Measurements from ENCODE around the gene LZTS2. TPM values are rescaled to one million over a fixed set of nuclear protein-coding genes. Genes with fewer than 3 reads are reported as not detected.
A peak's percentile ranks its signal among the peaks of the same experiment; 100 is the strongest.

The LZTS2 gene
- polyA plus RNA-seq, 2 of the 4 experiments (the other 2 are of a cell fraction), result 13.8 to 35.5 TPM

DNA sequence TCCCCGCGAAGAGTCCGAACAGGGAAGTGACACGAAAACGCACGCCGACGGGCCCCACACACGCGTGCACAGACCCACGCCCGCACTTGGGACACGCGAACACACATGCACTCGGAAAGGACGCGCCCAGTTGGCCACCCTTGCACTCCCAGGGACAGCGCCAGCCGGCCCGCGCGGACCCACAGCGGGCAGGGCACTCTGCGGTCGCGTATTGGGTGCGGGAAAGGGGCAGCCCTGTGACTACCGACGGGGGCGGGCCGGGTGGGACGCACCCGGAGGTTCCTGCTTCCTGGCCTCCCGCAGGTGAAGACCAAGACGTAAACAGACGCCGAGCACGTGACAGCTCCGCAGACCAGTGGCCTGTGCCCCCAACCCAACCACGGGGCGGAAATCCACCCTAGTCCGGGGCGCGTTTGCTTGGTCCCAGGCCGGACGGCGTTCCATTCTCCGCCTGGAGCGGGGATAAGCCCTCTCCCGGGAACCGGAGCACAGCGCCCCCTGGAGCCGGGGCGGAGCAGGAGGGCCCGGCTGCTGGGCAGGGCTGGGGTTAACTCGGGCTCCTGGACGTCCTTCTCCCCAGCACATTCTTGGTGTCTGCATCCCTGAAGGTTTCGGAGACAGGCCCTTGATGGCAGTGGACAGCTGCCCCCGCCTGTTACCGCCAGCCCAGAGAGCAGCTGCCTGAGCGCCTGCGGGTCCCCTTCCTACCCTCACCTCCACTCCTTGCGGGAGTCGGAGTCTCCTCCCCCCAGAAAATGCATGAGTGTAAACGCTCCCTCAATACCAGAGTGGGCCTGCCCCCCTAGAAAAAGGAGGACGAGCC lies 2.0 kb upstream of the LZTS2 start:
- FAIRE-seq (no peak), ATAC-seq (peak; percentile 62 to 84), DNase-seq (ENCODE audit: low read depth in 1 of 2, low spot score in 1 of 2) (peak; percentile 85 to 94)
- H3K27ac ChIP-seq, result peak overlapping the region; percentile 98
- peak; percentile 29 for TF ChIP-seq POLR2A (IDR thresholded peaks at IDR 0.05; ENCODE audit: low read length)
- TF ChIP-seq, protein P1, sequence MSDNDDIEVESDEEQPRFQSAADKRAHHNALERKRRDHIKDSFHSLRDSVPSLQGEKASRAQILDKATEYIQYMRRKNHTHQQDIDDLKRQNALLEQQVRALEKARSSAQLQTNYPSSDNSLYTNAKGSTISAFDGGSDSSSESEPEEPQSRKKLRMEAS (IDR thresholded peaks at IDR 0.05), result peak; percentile 86
- no peak for TF ChIP-seq RFX5 (IDR thresholded peaks at IDR 0.05)
- 0 out of 2 replicates have a peak, but pooled peaks have one; percentile 25 for TF ChIP-seq ESRRA (IDR thresholded peaks at IDR 0.05; ENCODE audit: borderline replicate concordance, low read length)
- TF ChIP-seq JUN (IDR thresholded peaks at IDR 0.05), result peak; percentile 20 to 44; a peak in 3 of 5 replicates
- 0 out of 2 replicates have a peak, but pooled peaks have one; percentile 32 for TF ChIP-seq RCOR1 (IDR thresholded peaks at IDR 0.05; ENCODE audit: low read depth, low read length)
- TF ChIP-seq, protein P2, sequence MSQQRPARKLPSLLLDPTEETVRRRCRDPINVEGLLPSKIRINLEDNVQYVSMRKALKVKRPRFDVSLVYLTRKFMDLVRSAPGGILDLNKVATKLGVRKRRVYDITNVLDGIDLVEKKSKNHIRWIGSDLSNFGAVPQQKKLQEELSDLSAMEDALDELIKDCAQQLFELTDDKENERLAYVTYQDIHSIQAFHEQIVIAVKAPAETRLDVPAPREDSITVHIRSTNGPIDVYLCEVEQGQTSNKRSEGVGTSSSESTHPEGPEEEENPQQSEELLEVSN (IDR thresholded peaks at IDR 0.05; ENCODE audit: borderline replicate concordance, low read depth), result peak; percentile 37; the same call in 1 of the 2 replicates
- TF ChIP-seq, protein P3, sequence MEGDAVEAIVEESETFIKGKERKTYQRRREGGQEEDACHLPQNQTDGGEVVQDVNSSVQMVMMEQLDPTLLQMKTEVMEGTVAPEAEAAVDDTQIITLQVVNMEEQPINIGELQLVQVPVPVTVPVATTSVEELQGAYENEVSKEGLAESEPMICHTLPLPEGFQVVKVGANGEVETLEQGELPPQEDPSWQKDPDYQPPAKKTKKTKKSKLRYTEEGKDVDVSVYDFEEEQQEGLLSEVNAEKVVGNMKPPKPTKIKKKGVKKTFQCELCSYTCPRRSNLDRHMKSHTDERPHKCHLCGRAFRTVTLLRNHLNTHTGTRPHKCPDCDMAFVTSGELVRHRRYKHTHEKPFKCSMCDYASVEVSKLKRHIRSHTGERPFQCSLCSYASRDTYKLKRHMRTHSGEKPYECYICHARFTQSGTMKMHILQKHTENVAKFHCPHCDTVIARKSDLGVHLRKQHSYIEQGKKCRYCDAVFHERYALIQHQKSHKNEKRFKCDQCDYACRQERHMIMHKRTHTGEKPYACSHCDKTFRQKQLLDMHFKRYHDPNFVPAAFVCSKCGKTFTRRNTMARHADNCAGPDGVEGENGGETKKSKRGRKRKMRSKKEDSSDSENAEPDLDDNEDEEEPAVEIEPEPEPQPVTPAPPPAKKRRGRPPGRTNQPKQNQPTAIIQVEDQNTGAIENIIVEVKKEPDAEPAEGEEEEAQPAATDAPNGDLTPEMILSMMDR (IDR thresholded peaks at IDR 0.05), result peak; percentile 94
- TF ChIP-seq ZC3H11A (IDR thresholded peaks at IDR 0.05), result no peak
- TF ChIP-seq, protein P4, sequence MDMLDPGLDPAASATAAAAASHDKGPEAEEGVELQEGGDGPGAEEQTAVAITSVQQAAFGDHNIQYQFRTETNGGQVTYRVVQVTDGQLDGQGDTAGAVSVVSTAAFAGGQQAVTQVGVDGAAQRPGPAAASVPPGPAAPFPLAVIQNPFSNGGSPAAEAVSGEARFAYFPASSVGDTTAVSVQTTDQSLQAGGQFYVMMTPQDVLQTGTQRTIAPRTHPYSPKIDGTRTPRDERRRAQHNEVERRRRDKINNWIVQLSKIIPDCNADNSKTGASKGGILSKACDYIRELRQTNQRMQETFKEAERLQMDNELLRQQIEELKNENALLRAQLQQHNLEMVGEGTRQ (IDR thresholded peaks at IDR 0.05), result peak; percentile 64
- TF ChIP-seq, protein P5, sequence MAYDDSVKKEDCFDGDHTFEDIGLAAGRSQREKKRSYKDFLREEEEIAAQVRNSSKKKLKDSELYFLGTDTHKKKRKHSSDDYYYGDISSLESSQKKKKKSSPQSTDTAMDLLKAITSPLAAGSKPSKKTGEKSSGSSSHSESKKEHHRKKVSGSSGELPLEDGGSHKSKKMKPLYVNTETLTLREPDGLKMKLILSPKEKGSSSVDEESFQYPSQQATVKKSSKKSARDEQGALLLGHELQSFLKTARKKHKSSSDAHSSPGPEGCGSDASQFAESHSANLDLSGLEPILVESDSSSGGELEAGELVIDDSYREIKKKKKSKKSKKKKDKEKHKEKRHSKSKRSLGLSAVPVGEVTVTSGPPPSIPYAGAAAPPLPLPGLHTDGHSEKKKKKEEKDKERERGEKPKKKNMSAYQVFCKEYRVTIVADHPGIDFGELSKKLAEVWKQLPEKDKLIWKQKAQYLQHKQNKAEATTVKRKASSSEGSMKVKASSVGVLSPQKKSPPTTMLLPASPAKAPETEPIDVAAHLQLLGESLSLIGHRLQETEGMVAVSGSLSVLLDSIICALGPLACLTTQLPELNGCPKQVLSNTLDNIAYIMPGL (CRISPR knock-in tag; IDR thresholded peaks at IDR 0.05; ENCODE audit: borderline replicate concordance), result peak; percentile 94; the same call in 1 of the 2 replicates
- no peak for TF ChIP-seq FOSL2 (IDR thresholded peaks at IDR 0.05)
- no peak for TF ChIP-seq FOSL2 (CRISPR knock-in tag; IDR thresholded peaks at IDR 0.05)
- CTCF ChIA-PET, result interaction anchor here (0.5 to 25.8 kb wide), 33 partner anchors 10 to 839 kb away, joined by 3 to 608 read pairs (median 4); partner anchors contain the start of genes KAZALD1, MRPL43, PDZD7 and SEMA4G
- peak overlapping the region; percentile 92 for H3K4me3 ChIP-seq
- H3K9me3 ChIP-seq, result no peaks in the 10 kb centered on the region
- H3K4me1 ChIP-seq, result peaks cover 27% of the 10 kb centered on the region
- WGBS (ENCODE audit: missing lambda C conversion rate), result 0% methylated on average over 17 of the region's 66 CpGs
- POLR2A ChIA-PET, result interaction anchor here (1.2 to 2.3 kb wide), 6 partner anchors 10 to 64 kb away, joined by 3 to 6 read pairs (median 4); partner anchors contain the start of genes KAZALD1, MRPL43 and TWNK
- H3K4me2 ChIP-seq, result peak overlapping the region; percentile 89

DNA sequence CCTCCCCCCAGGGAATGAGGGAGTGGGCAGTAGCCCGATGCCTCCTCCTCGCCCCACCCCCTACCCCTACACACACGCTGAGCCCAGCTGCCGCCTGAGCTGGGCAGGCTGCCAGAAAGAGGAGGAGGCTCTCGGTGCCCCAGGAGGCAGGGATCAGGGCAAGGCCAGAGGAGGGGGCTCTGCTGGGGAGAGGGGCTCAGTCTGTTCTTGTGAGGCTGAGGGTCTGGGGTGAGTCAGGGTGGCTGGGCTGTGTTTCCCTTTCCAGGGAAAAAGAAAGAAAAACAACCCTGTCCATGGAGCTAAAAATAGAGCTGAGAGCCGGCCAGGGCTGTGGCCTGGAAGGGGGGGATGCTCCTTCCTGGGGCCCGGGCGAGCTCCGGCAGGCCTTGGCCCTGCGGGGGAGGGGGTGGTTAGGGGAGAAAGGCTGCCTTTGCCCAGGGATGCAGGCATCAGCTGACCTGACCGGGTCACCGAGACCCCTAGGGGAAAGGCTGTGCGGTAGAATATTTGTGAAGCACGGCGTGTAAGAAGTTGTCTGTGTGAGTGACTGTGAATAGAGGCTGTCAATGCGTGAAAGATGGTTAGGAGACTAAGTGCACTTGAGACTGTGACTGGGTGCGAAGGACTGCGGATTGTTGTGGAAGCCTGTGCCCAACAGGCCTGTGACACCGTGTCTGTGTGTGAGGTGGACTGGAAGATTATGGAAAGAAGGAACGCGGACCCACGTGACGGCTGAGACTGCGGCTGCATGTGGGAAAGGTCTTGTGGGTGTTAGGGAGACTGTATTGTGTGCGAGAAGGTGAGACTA lies 1.2 kb upstream of the LZTS2 start:
- Histone ChIP-seq H3K4me1 (peaks cover 27% of the 10 kb centered on the region), H3K9me3 (no peaks in the 10 kb centered on the region), H3K4me2 (peak overlapping the region; percentile 89), H3K27ac (peak overlapping the region; percentile 98), H3K4me3 (peak overlapping the region; percentile 92)
- WGBS (ENCODE audit: missing lambda C conversion rate), result 5% methylated on average over 17 of the region's 25 CpGs
- ChIA-PET CTCF (interaction anchor here (0.6 to 25.8 kb wide), 27 partner anchors 9 to 144 kb away, joined by 3 to 608 read pairs (median 5); partner anchors contain the start of genes KAZALD1, MRPL43, PDZD7 and SFXN3), POLR2A (interaction anchor here (1.1 to 2.3 kb wide), 6 partner anchors 11 to 63 kb away, joined by 3 to 5 read pairs (median 3); partner anchors contain the start of genes KAZALD1, MRPL43 and TWNK)
- peak; percentile 47 to 59 for ATAC-seq
- no peak for FAIRE-seq
- peak; percentile 77 to 90 for DNase-seq (ENCODE audit: low read depth in 1 of 2, low spot score in 1 of 2)
- no peak for TF ChIP-seq HOXB5 (CRISPR knock-in tag; IDR thresholded peaks at IDR 0.05)
- TF ChIP-seq MYC (IDR thresholded peaks at IDR 0.05; ENCODE audit: borderline replicate concordance, low read length), result no peak
- TF ChIP-seq GATA3 (IDR thresholded peaks at IDR 0.05; ENCODE audit: borderline replicate concordance), result no peak
- TF ChIP-seq SREBF2 (IDR thresholded peaks at IDR 0.05), result no peak
- TF ChIP-seq, protein P3 (IDR thresholded peaks at IDR 0.05), result no peak
- TF ChIP-seq RAD21 (conservative IDR thresholded peaks at IDR 0.05 in 1 of 2, IDR thresholded peaks at IDR 0.05 in 1 of 2), result no peak
- no peak for TF ChIP-seq CHD2 (IDR thresholded peaks at IDR 0.05; ENCODE audit: low read length, partially characterized antibody)
- TF ChIP-seq PHF8 (IDR thresholded peaks at IDR 0.05; ENCODE audit: borderline replicate concordance, low read depth), result peak; percentile 33; the same call in 1 of the 2 replicates
- TF ChIP-seq CEBPB (IDR thresholded peaks at IDR 0.05), result no peak
- TF ChIP-seq POLR2A (IDR thresholded peaks at IDR 0.05; ENCODE audit: low read length), result no peak; the same call in 1 of the 2 replicates
- TF ChIP-seq HEYL (CRISPR knock-in tag; IDR thresholded peaks at IDR 0.05), result no peak
- TF ChIP-seq, protein P2 (IDR thresholded peaks at IDR 0.05; ENCODE audit: borderline replicate concordance, low read depth), result no peak
- no peak for TF ChIP-seq EHF (CRISPR knock-in tag; IDR thresholded peaks at IDR 0.05)
- no peak for TF ChIP-seq EP300 (IDR thresholded peaks at IDR 0.05)

Measured in A549 (cell line).